GM18907 (cell line): ENCODE results near the gene CLBA1.
A peak's percentile ranks its signal among the peaks of the same experiment; 100 is the strongest.
"Not testable (repeated sequence)": the region's sequence is repeated elsewhere in the genome, so short reads cannot be mapped to it uniquely, and the experiment has no call there.

Experiments used
- ATAC-seq: cut with Tn5 transposase; IDR thresholded peaks from one replicate; pipeline ENCODE4 v1.9.1; 2021; ENCODE audit warnings: mild to moderate bottlenecking, moderate library complexity; ENCODE audit not compliant: unreplicated experiment

CLBA1 gene

DNA sequence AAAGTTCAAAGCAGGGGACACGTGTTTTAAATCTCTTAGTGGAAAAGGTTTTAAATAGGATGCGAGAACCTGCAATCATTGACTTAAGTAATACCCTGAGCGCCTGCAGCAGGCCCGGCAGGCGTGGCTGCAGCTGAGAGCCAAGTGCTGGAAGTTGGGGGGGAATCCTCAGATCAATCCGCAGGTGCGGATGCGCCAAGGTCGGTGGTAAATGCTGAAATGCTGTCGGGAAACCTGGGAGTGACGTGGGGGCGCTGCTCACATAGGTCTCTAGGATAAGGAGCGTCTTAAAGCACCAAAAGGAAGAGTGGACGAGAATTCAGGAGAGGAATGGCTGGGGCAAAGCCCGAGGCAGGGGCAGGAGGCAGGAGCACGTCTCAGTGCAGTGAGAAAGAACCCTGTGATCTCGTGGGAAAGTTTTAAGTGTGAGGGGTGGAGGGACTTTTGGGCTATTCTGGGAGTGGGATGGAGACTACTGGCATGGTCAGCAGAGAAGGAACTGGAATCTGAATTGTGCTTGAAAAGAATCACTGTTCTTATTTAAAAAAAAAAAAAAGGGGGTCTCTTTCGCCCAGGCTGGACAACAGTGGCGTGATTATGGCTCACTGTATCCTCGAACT, 36.2 kb downstream of the CLBA1 start:
- peak; percentile 3 for ATAC-seq

GRCh38 chr14:105022276-105022670, 36.7 kb downstream of the CLBA1 start:
- ATAC-seq, result no peak

- ATAC-seq, result no peak
Measured at GRCh38 chr14:105023144-105023543, 37.6 kb downstream of the CLBA1 start.

GRCh38 chr14:105023791-105024480, 38.3 kb downstream of the CLBA1 start:
- ATAC-seq, result no peak

DNA sequence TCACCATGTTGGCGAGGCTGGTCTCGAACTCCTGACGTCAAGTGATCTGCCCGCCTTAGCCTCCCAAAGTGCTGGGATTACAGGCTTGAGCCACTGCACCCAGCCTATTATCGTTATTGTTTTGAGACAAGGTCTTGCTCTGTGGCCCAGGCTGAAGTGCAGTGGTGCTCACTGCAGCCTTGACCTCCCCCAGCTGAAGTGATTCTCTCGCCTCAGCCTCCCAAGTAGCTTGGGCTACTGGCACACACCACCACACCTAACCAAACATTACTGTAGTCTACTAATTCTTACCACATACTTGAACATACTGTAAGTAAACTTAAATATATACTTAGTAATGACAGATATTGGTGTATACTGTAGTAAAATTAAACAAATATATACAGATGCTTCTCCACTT, 39.8 kb downstream of the CLBA1 start:
- ATAC-seq, result no peak

- no peak for ATAC-seq
Measured at GRCh38 chr14:105026033-105026785, 40.6 kb downstream of the CLBA1 start.

DNA sequence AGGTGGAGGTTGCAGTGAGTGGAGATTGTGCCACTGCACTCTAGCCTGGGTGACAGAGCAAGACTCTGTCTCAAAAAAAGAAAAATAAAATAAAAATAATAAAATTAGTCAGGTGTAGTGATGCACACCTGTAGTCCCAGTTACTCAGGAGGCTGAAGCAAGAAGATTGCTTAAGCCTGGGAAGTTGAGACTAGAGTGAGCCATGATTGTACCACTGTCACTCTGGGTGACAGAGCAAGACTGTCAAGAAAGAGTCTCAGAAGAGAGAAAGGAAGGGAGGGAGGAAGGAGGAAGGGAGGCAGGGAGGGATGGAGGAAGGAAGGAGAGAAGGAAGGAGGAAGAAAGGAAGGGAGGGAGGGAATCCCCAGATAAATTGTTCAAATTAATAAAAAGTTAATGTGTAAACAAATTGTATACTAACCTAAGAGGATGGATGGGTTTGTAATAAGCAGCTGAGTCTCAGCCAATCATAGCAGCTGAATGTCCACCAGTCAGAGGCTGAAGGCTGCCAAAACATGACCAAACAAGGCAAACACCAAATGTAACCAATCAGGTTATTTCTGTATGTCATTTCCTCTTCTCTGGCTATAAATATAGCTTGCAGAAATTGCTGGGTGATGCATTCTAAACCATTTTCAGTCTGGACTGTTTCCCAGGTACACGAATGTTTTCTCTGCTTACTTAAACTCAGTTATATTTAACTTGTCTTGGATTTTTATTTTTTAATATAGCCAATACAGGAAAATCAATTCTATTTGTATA, 41.4 kb downstream of the CLBA1 start:
- ATAC-seq, result no peak

- ATAC-seq, result not testable (repeated sequence)
Measured at GRCh38 chr14:105027718-105028117, 42.1 kb downstream of the CLBA1 start.

DNA sequence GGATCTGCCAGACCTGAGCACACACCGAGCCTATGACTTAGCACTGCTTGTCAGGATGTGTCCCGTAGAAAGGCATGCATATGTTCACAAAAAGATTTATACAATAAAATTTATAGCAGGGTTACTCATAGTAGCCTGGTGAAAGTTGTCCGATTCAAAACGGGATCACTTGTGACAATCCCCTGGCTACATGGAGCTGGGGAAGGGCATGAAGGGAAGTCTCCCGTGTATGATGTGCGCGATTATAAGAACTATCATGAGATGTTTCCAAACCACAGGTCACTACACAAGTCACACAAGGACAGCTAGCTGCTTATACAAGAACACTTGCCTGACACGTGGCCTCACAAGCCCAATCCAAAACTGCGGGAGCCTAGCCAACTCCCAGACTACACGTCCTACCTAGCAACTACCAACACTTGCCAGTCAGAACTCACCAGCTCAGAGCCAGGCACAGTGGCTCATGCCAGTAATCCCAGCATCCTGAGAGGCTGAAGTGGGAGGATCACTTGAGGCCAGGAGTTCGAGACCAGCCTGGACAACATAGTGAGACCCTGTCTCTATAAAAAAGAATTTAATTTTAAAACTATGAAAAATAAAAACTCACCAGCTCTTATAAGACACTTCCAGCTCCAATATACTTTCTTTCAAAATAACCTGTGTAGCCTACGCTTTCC, 42.8 kb downstream of the CLBA1 start:
- no peak for ATAC-seq

DNA sequence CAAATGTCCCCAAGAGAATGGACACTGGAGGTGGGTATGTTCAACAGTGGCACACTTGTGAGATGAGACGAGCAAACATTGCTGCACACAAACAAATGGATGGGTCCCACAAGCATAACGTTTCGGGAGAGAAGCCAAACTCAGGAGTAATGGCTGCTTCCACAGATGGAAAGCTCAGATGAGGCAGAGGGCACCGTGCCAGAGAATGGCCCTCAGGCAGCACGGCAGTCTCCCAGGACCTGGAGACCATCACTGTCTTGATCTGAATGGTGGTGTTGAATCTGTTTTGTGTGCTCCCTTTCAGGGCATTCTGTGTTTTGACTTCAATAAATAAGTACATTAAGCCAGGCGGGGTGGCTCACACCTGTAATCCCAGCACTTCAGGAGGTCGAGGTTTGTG, 43.8 kb downstream of the CLBA1 start:
- no peak for ATAC-seq

- no peak for ATAC-seq
Measured at GRCh38 chr14:105030194-105030593, 44.6 kb downstream of the CLBA1 start.

- ATAC-seq, result no peak
Measured at GRCh38 chr14:105030836-105031396, 45.3 kb downstream of the CLBA1 start.

GRCh38 chr14:105032451-105032901, 46.9 kb downstream of the CLBA1 start:
- ATAC-seq, result not testable (repeated sequence)

GRCh38 chr14:105033412-105033900, 47.9 kb downstream of the CLBA1 start:
- ATAC-seq, result not testable (repeated sequence)

DNA sequence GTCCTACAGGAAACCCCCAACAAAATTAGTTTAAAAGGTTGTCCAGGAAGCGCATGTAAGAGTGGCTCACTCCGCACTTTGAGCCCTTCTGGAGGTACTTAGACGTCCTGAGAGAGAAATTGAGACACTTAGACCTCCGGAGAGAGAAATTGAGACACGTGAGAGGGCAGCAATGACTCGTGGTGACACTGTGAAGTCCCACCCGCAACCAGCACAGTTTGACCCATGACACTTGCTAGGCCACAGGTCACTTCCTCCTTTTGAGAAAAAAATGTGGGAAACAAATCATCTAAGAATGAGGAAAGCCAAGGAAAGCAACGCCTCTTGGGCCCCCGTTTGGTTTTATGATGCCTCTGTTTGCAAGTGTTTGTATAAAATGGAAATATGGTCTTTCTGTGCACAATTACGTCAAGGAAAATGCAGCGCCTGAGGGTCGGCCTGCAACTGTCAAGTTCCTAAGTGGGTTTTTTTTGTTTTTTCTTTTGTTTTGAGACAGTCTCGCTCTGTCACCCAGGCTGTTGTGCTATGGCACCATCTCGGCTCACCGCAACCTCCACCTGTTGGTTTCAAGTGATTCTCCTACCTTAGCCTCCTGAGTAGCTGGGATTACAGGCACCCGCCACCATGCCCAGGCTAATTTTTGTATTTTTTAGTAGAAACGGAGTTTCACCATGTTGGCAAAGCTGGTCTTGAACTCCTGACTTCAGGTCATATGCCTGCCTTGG, 48.9 kb downstream of the CLBA1 start:
- ATAC-seq, result no peak

- not testable (repeated sequence) for ATAC-seq
Measured at GRCh38 chr14:105035616-105036015, 50.0 kb downstream of the CLBA1 start.

GRCh38 chr14:105039458-105040205, 54.0 kb downstream of the CLBA1 start:
- no peak for ATAC-seq

- ATAC-seq, result no peak
Measured at GRCh38 chr14:105041841-105042765, 56.5 kb downstream of the CLBA1 start.
